MM.1S (cell line): Measurements from ENCODE around the gene SPDL1.

Source experiments
- EZH2 ChIP-seq: fragments of 300-600 bp; sonication (generic); optimal IDR thresholded peaks from 2 replicates; pipeline ENCODE3; 2017; ENCODE audit warnings: low read depth, mild to moderate bottlenecking, antibody characterized with exemption, low read length, mixed read lengths
- EZH2phosphoT487 ChIP-seq: fragments of 300-600 bp; sonication (generic); IDR thresholded peaks from 2 replicates; pipeline ENCODE4 v1.6.1; 2018; ENCODE audit warnings: antibody characterized with exemption, low read length
- TF ChIP-seq, protein P1 (sequence below): fragments of 300-600 bp; sonication (generic); IDR thresholded peaks from 2 replicates; pipeline ENCODE4 v1.5.1; 2016; ENCODE audit warnings: antibody characterized with exemption, low read length, mixed read lengths

DNA sequence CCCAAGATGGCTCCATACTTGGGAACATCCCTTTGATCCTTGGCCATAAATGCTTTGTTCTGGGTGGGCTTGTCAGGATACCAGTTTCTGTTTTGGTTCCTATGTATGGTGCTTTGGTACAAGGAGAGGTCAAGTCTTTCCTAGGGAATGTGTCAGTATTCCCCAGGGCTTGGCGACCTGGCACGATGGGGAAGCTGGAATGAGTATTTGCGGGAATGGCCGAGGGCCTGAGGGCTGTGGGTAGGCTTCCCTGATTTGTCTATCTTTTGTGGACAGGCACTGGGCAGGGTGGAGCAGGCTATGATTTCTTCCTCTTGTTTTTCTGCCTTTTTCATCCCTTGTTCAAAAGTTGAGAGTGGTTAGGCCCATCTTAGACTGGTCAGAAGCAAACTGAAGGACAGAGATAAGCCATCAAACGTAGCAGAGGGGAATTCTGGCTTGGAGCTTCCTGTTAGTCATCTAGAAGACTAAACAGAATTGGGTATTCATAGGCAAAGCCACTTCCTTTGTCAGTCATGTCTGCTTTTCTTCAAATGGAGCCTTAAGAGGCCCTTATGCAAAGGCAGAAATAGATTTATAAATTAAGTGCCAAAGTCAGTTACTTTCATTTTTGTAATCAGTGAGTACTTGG is 67.2 kb downstream of the SPDL1 start:
- TF ChIP-seq, protein P1, sequence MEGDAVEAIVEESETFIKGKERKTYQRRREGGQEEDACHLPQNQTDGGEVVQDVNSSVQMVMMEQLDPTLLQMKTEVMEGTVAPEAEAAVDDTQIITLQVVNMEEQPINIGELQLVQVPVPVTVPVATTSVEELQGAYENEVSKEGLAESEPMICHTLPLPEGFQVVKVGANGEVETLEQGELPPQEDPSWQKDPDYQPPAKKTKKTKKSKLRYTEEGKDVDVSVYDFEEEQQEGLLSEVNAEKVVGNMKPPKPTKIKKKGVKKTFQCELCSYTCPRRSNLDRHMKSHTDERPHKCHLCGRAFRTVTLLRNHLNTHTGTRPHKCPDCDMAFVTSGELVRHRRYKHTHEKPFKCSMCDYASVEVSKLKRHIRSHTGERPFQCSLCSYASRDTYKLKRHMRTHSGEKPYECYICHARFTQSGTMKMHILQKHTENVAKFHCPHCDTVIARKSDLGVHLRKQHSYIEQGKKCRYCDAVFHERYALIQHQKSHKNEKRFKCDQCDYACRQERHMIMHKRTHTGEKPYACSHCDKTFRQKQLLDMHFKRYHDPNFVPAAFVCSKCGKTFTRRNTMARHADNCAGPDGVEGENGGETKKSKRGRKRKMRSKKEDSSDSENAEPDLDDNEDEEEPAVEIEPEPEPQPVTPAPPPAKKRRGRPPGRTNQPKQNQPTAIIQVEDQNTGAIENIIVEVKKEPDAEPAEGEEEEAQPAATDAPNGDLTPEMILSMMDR = no peak
- no peak for TF ChIP-seq EZH2
- TF ChIP-seq EZH2phosphoT487 = no peak
